ENCODE results near the gene PLPP7.

The PLPP7 gene

DNA sequence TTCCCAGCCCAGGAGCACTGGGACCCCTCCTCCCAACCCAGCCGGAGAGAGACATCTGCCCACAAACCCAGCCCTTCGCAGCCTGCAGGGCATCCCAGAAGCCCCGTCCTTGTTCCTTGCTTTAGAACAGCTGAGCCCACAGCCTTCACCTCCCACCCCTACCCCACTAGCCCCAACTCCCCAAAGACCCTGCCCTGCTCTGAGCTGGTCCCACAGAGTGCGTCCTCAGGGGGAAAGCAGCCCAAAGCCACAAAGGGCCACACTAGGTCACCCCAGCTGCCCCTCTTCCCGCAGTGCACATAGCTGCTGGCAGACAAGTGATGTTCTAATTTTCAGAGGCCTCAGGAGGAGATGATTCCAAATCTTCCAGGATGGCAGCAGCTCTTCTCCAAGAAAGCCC lies 8.8 kb downstream of the PLPP7 start:
- no peaks in the 10 kb centered on the region for H3K36me3 Mint-ChIP-seq (ENCODE audit: low read depth)
- no peaks in the 10 kb centered on the region for H3K9me3 Mint-ChIP-seq
- peaks cover 5% of the 10 kb centered on the region for H3K4me1 Mint-ChIP-seq (ENCODE audit: low read depth)
- H3K27me3 Mint-ChIP-seq, result no peaks in the 10 kb centered on the region
- H3K27ac Mint-ChIP-seq, result no peak overlapping the region
- intact Hi-C loops (cut with micrococcal nuclease), result no loop called here
- H3K4me3 Mint-ChIP-seq, result no peak overlapping the region

- H3K27me3 Mint-ChIP-seq, result no peaks in the 10 kb centered on the region
- H3K4me1 Mint-ChIP-seq (ENCODE audit: low read depth), result peaks cover 5% of the 10 kb centered on the region
- no peaks in the 10 kb centered on the region for H3K9me3 Mint-ChIP-seq
- no peak overlapping the region for H3K4me3 Mint-ChIP-seq
- H3K27ac Mint-ChIP-seq, result no peak overlapping the region
- intact Hi-C loops (cut with micrococcal nuclease), result no loop called here
- H3K36me3 Mint-ChIP-seq (ENCODE audit: low read depth), result no peaks in the 10 kb centered on the region
These were observed 9.3 kb downstream of the PLPP7 start for GRCh38 chr9:131298816-131299215.

GRCh38 chr9:131299346-131299960 lies 9.9 kb downstream of the PLPP7 start:
- Mint-ChIP-seq H3K4me3 (no peak overlapping the region), H3K27ac (no peak overlapping the region), H3K36me3 (ENCODE audit: low read depth) (no peaks in the 10 kb centered on the region)

GRCh38 chr9:131299961-131300347 lies 10.4 kb downstream of the PLPP7 start:
- peaks cover 5% of the 10 kb centered on the region for H3K4me1 Mint-ChIP-seq (ENCODE audit: low read depth)
- intact Hi-C loops (cut with micrococcal nuclease), result no loop called here
- H3K36me3 Mint-ChIP-seq (ENCODE audit: low read depth), result no peaks in the 10 kb centered on the region
- no peak overlapping the region for H3K4me3 Mint-ChIP-seq
- no peak overlapping the region for H3K27ac Mint-ChIP-seq
- no peaks in the 10 kb centered on the region for H3K9me3 Mint-ChIP-seq
- H3K27me3 Mint-ChIP-seq, result no peaks in the 10 kb centered on the region

More at GRCh38 chr9:131299346-131299960, 9.9 kb downstream of the PLPP7 start:
- Mint-ChIP-seq H3K4me1 (ENCODE audit: low read depth) (peaks cover 5% of the 10 kb centered on the region), H3K27me3 (no peaks in the 10 kb centered on the region), H3K9me3 (no peaks in the 10 kb centered on the region)
- intact Hi-C loops (cut with micrococcal nuclease), result no loop called here

DNA sequence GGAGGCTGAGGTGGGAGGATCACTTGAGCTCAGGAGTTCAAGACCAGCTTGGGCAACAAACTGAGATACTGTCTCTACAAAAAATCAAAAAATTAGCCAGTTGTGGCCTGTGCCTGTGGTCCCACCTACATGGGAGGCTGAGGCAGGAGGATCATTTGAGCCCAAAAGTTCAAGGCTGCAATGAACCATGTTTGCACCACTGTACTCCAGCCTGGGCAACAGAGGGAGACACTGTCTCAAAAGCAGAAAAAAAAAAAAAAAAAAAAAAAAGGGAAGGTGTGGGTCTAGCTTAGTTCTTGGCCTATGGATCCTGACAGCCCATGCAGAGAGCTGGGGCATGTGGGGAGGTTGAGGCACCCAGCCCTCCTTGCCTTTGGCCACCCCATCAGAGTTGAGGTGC lies 10.9 kb downstream of the PLPP7 start:
- peaks cover 5% of the 10 kb centered on the region for H3K4me1 Mint-ChIP-seq (ENCODE audit: low read depth)
- H3K36me3 Mint-ChIP-seq (ENCODE audit: low read depth), result no peaks in the 10 kb centered on the region
- H3K4me3 Mint-ChIP-seq, result no peak overlapping the region
- intact Hi-C loops (cut with micrococcal nuclease), result no loop called here
- H3K9me3 Mint-ChIP-seq, result no peaks in the 10 kb centered on the region
- no peaks in the 10 kb centered on the region for H3K27me3 Mint-ChIP-seq
- no peak overlapping the region for H3K27ac Mint-ChIP-seq

DNA sequence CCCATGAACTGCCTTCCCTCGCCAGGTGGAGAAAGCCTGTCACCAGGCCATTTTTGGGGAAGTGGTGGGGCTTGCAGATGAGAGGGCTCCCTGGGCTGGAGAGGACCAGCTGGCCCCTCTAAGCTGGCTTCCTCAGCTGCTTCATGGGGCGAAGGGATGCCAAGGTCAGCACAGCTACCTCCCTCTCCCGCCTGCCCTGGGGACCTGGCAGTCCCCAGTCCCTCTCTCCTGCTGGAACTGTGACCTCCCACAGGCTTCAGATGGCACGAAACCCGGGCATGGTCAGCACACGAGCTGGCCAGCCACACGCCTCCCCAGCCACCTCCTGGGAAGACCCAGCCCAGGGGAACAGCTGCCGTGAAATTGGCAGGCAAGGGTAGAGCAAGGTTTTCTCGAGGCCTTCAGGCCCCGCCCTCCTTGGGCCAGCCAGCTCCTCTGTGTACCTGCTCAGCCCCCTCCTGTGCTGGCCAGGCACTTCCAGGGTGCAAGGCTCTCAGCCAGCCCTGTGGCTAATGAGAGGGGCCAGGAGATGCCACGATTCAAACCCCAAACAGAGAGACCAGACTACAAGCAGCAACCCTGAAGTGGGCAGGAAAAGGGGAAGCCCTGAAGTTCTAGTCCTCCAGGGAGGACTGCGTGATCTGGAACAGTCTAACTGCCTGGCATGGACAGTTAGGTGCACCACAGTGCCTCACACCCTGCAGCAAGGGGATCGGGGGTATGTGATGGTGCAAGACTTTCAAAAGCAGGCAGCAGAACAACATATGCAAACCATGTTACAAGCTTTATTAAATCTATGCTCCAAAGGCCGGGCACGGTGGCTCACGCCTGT lies 12.9 kb downstream of the PLPP7 start:
- Mint-ChIP-seq H3K27me3 (peaks cover 3% of the 10 kb centered on the region), H3K9me3 (no peaks in the 10 kb centered on the region), H3K36me3 (ENCODE audit: low read depth) (no peaks in the 10 kb centered on the region), H3K27ac (no peak overlapping the region), H3K4me3 (no peak overlapping the region), H3K4me1 (ENCODE audit: low read depth) (peaks cover 5% of the 10 kb centered on the region)
- intact Hi-C loops (cut with micrococcal nuclease), result no loop called here

GRCh38 chr9:131303381-131304321 lies 14.1 kb downstream of the PLPP7 start:
- intact Hi-C loops (cut with micrococcal nuclease), result no loop called here
- H3K4me3 Mint-ChIP-seq, result no peak overlapping the region
- peaks cover 3% of the 10 kb centered on the region for H3K27me3 Mint-ChIP-seq
- H3K4me1 Mint-ChIP-seq (ENCODE audit: low read depth), result peaks cover 5% of the 10 kb centered on the region
- no peaks in the 10 kb centered on the region for H3K9me3 Mint-ChIP-seq
- no peaks in the 10 kb centered on the region for H3K36me3 Mint-ChIP-seq (ENCODE audit: low read depth)
- no peak overlapping the region for H3K27ac Mint-ChIP-seq

GRCh38 chr9:131304676-131305355 lies 15.3 kb downstream of the PLPP7 start:
- intact Hi-C loops (cut with micrococcal nuclease), result no loop called here
- H3K27me3 Mint-ChIP-seq, result peaks cover 3% of the 10 kb centered on the region
- H3K4me1 Mint-ChIP-seq (ENCODE audit: low read depth), result peaks cover 5% of the 10 kb centered on the region
- no peaks in the 10 kb centered on the region for H3K9me3 Mint-ChIP-seq
- no peaks in the 10 kb centered on the region for H3K36me3 Mint-ChIP-seq (ENCODE audit: low read depth)
- H3K4me3 Mint-ChIP-seq, result no peak overlapping the region
- no peak overlapping the region for H3K27ac Mint-ChIP-seq

DNA sequence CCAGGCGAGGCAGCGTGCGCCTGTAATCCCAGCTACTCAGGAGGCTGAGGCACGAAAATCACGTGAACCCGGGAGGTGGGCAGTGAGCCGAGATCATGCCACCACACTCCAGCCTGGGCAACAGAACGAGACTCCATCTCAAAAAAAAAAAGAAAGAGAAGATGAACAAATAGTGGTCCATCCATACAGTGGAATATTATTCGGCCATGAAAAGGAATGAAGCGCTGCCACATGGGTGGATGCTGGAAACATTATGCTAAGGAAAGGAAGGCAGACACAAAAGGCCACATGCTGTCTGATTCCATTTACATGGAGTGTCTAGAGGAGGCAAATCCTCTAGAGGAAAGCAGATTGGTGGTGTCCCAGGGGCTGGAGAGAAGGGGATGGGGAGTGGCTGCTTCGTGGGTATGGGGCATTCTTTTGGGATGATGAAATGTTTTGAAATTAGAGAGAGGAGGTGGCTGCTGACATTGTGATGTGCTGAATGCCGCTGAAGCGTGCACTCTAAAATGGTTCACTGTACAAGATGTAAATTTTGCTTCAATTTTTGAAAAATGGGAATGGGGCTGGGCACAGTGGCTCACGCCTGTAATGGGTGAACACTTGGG lies 17.0 kb downstream of the PLPP7 start:
- H3K4me3 Mint-ChIP-seq, result no peak overlapping the region
- H3K27ac Mint-ChIP-seq, result no peak overlapping the region

DNA sequence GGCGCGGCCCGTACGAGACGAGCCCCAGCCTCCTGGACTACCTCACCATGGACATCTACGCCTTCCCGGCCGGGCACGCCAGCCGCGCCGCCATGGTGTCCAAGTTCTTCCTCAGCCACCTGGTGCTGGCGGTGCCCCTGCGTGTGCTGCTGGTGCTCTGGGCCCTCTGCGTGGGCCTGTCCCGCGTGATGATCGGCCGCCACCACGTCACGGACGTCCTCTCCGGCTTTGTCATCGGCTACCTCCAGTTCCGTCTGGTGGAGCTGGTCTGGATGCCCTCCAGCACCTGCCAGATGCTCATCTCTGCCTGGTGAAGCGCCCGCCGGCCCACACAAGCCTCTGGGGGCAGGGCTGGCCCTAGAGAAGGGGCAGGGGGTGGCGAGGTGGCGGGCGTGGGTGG lies 18.5 kb downstream of the PLPP7 start:
- no peak overlapping the region for H3K4me3 Mint-ChIP-seq
- intact Hi-C loops (cut with micrococcal nuclease), result no loop called here
- H3K27ac Mint-ChIP-seq, result no peak overlapping the region
- peaks cover 19% of the 10 kb centered on the region for H3K27me3 Mint-ChIP-seq
- peaks cover 10% of the 10 kb centered on the region for H3K4me1 Mint-ChIP-seq (ENCODE audit: low read depth)
- H3K36me3 Mint-ChIP-seq (ENCODE audit: low read depth), result no peaks in the 10 kb centered on the region
- H3K9me3 Mint-ChIP-seq, result no peaks in the 10 kb centered on the region

More for the DNA sequence above, 17.0 kb downstream of the PLPP7 start:
- Mint-ChIP-seq H3K4me1 (ENCODE audit: low read depth) (peaks cover 15% of the 10 kb centered on the region), H3K36me3 (ENCODE audit: low read depth) (no peaks in the 10 kb centered on the region), H3K27me3 (peaks cover 19% of the 10 kb centered on the region), H3K9me3 (no peaks in the 10 kb centered on the region)
- intact Hi-C loops (cut with micrococcal nuclease), result no loop called here

- Mint-ChIP-seq H3K36me3 (ENCODE audit: low read depth) (no peaks in the 10 kb centered on the region), H3K4me1 (ENCODE audit: low read depth) (peaks cover 10% of the 10 kb centered on the region), H3K27me3 (peaks cover 19% of the 10 kb centered on the region), H3K4me3 (no peak overlapping the region), H3K27ac (no peak overlapping the region), H3K9me3 (no peaks in the 10 kb centered on the region)
- intact Hi-C loops (cut with micrococcal nuclease), result no loop called here
These were observed 18.9 kb downstream of the PLPP7 start for GRCh38 chr9:131308452-131308851.

DNA sequence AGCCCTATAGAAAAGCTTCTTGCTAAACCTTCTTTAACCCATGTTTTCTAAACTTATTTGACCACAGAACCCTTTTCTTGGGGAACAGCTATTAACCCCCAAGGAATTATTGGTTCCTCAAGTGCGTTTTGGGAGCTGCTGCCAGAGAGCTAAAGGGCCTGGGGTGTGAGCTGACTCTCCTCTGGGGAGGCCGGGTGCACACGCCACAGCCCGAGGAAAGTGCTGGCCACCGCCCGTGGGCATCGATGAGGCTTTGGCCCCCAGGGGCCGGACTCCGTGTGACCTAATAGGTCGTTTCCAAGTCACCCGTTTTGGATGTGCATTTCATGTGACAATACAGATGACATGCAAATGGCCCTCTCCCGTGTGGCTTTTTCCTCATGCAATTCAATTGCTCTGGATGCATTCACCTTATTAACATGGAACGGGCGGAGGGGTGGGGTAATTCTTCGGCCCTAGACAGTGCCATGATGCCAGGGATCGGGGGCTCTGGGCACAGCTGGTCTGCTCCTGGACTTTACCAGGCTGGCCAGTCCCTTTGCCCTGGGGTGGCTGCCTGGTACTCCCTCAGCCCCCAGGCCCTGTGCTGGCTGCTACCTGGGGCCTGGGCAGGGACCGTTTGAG lies 19.5 kb downstream of the PLPP7 start:
- H3K36me3 Mint-ChIP-seq (ENCODE audit: low read depth), result no peaks in the 10 kb centered on the region
- intact Hi-C loops (cut with micrococcal nuclease), result no loop called here
- no peak overlapping the region for H3K4me3 Mint-ChIP-seq
- H3K27me3 Mint-ChIP-seq, result peaks cover 19% of the 10 kb centered on the region
- no peaks in the 10 kb centered on the region for H3K9me3 Mint-ChIP-seq
- H3K27ac Mint-ChIP-seq, result no peak overlapping the region
- H3K4me1 Mint-ChIP-seq (ENCODE audit: low read depth), result peaks cover 10% of the 10 kb centered on the region

Data from dendritic cell treated with granulocyte-macrophage colony-stimulating factor and Interleukin-4, amounts not matched to agents 40 ng/mL and 50 ng/mL, for 4 days (primary cell).